H1 (cell line): ENCODE results near the gene FBXO5. TPM values are rescaled to one million over a fixed set of nuclear protein-coding genes. Genes with fewer than 3 reads are reported as not detected.

Experiments used
- CTCF ChIA-PET: fragments of 300-600 bp; sonication (Branson Sonifier 250); formaldehyde crosslinking; loops from one replicate; lab custom pipeline; 2021; ENCODE audit not compliant: partially characterized antibody; lab: Charles Lee
- POLR2A ChIA-PET: fragments of 300-600 bp; sonication (Branson Sonifier 250); formaldehyde crosslinking; loops from one replicate; lab custom pipeline; 2021; ENCODE audit warnings: inconsistent platforms; ENCODE audit not compliant: partially characterized antibody; lab: Charles Lee
- DNase-seq, 2 experiments: peaks; one replicate each; pipeline versions ENCODE4 v3.0.0 to v3.0.0-alpha.2; 2010 to 2022; ENCODE audit warnings: low spot score in 2 of 2, low read depth in 1 of 2, mixed read lengths in 1 of 2
- FAIRE-seq: peaks from 2 replicates; lab custom pipeline; 2011; peaks lifted over from hg19 to GRCh38; lab: Jason Lieb, UNC
- H2AFZ ChIP-seq: 2 replicates; pipeline ENCODE4 v1.8.1; 2012; ENCODE audit warnings: low read length, inconsistent platforms
- H2AK5ac ChIP-seq: 2 replicates; pipeline ENCODE4 v1.6.1; 2013; ENCODE audit warnings: low read depth, low read length
- H2BK120ac ChIP-seq: replicated peaks from 2 replicates; pipeline ENCODE3; 2013; ENCODE audit warnings: low read depth, low read length, inconsistent platforms
- H2BK12ac ChIP-seq: 2 replicates; pipeline ENCODE4 v1.6.1; 2013; ENCODE audit warnings: low read depth, low read length
- H2BK15ac ChIP-seq: 2 replicates; pipeline ENCODE4 v1.6.1; 2013; ENCODE audit warnings: low read length
- H2BK20ac ChIP-seq: 2 replicates; pipeline ENCODE4 v1.6.1; 2013; ENCODE audit warnings: low read length
- H2BK5ac ChIP-seq: 2 replicates; pipeline ENCODE4 v1.6.1; 2013; ENCODE audit warnings: low read depth, low read length
- H3K14ac ChIP-seq: 2 replicates; pipeline ENCODE4 v1.6.1; 2013; ENCODE audit warnings: inconsistent platforms; ENCODE audit not compliant: insufficient read length
- H3K18ac ChIP-seq: 2 replicates; pipeline ENCODE4 v1.6.1; 2013; ENCODE audit warnings: low read length; ENCODE audit errors: extremely low read depth
- H3K23ac ChIP-seq: 2 replicates; pipeline ENCODE4 v1.6.1; 2013; ENCODE audit warnings: inconsistent platforms; ENCODE audit not compliant: insufficient read length
- H3K23me2 ChIP-seq: 2 replicates; pipeline ENCODE4 v1.6.1; 2013; ENCODE audit warnings: low read depth, low read length
- H3K27ac ChIP-seq: 2 replicates; pipeline ENCODE4 v1.6.1; 2011; ENCODE audit warnings: low read depth, low read length, inconsistent platforms
- H3K27me3 ChIP-seq, 4 experiments: replicated peaks in 1 of 4; 1 replicate in 1 of 4; 2 replicates in 3 of 4; pipeline versions ENCODE4 v1.6.1 to v1.8.1; 2011 to 2013; ENCODE audit warnings: low read length in 3 of 4, mild to moderate bottlenecking in 3 of 4, inconsistent platforms in 2 of 4, mixed read lengths in 2 of 4, moderate library complexity in 1 of 4; ENCODE audit not compliant: control insufficient read depth in 3 of 4, insufficient read depth in 3 of 4; ENCODE audit errors: extremely low read depth in 1 of 4
- H3K36me3 ChIP-seq, 4 experiments: 2 replicates each; pipeline versions ENCODE4 v1.6.1 to v1.8.1; 2011 to 2013; ENCODE audit warnings: mild to moderate bottlenecking in 4 of 4, low read length in 3 of 4, moderate library complexity in 2 of 4, control low read depth in 1 of 4, inconsistent platforms in 1 of 4; ENCODE audit not compliant: insufficient read depth in 4 of 4, control insufficient read depth in 2 of 4
- H3K4ac ChIP-seq: replicated peaks from 2 replicates; pipeline ENCODE3; 2013; ENCODE audit warnings: low read length, low read depth, mixed read lengths, inconsistent platforms; ENCODE audit not compliant: insufficient read length
- H3K4me1 ChIP-seq, 4 experiments: replicated peaks in 1 of 4; 1 replicate in 1 of 4; 2 replicates in 3 of 4; pipeline versions ENCODE4 v1.6.1 to v1.8.1; 2011 to 2013; ENCODE audit warnings: low read length in 3 of 4, inconsistent platforms in 2 of 4, mixed read lengths in 1 of 4; ENCODE audit not compliant: insufficient read depth in 4 of 4, control insufficient read depth in 3 of 4
- H3K4me2 ChIP-seq, 2 experiments: 2 replicates each; pipeline versions ENCODE4 v1.6.1 to v1.8.1; 2011 to 2013; ENCODE audit warnings: low read depth in 2 of 2, low read length in 2 of 2, control low read depth in 1 of 2, inconsistent platforms in 1 of 2, mild to moderate bottlenecking in 1 of 2; ENCODE audit not compliant: insufficient read depth in 1 of 2
- H3K4me3 ChIP-seq, 4 experiments: fragments of 200-600, 300-600 bp in 1 of 4; sonication (generic), shearing (Covaris generic), sonication (Bioruptor Twin) in 1 of 4; 2 replicates each; pipeline versions ENCODE4 v1.5.1 to v1.8.1; 2011 to 2016; ENCODE audit warnings: low read length in 4 of 4, low read depth in 3 of 4, control low read depth in 2 of 4, inconsistent platforms in 2 of 4, mild to moderate bottlenecking in 2 of 4, mixed read lengths in 1 of 4, moderate library complexity in 1 of 4; ENCODE audit not compliant: insufficient read depth in 2 of 4; ENCODE audit errors: extremely low read depth in 1 of 4
- H3K56ac ChIP-seq: replicated peaks from 2 replicates; pipeline ENCODE3; 2013; ENCODE audit warnings: low read depth, mild to moderate bottlenecking, mixed read lengths, low read length, inconsistent platforms; ENCODE audit not compliant: insufficient read length
- H3K79me1 ChIP-seq: 2 replicates; pipeline ENCODE4 v1.6.1; 2013; ENCODE audit warnings: low read depth, low read length, control low read depth
- H3K79me2 ChIP-seq, 2 experiments: 2 replicates each; pipeline versions ENCODE4 v1.6.1 to v1.8.1; 2012 to 2013; ENCODE audit warnings: low read length in 2 of 2, mild to moderate bottlenecking in 2 of 2, inconsistent platforms in 1 of 2; ENCODE audit not compliant: insufficient read depth in 2 of 2, control insufficient read depth in 1 of 2
- H3K9ac ChIP-seq, 4 experiments: replicated peaks in 1 of 4; 1 replicate in 1 of 4; 2 replicates in 3 of 4; pipeline versions ENCODE4 v1.6.1 to v1.8.1; 2011 to 2013; ENCODE audit warnings: low read depth in 3 of 4, low read length in 3 of 4, control low read depth in 2 of 4, mild to moderate bottlenecking in 2 of 4, moderate library complexity in 2 of 4, inconsistent platforms in 1 of 4; ENCODE audit errors: extremely low read depth in 1 of 4
- H3K9me3 ChIP-seq, 2 experiments: 2 replicates each; pipeline versions ENCODE4 v1.6.1 to v1.8.1; 2012 to 2013; ENCODE audit warnings: mild to moderate bottlenecking in 2 of 2, moderate library complexity in 2 of 2, control low read depth in 1 of 2, inconsistent platforms in 1 of 2, low read depth in 1 of 2, low read length in 1 of 2, mixed read lengths in 1 of 2; ENCODE audit not compliant: insufficient read depth in 2 of 2
- H4K20me1 ChIP-seq, 2 experiments: replicated peaks in 1 of 2; 2 replicates each; pipeline versions ENCODE3 to v1.8.1; 2011 to 2013; ENCODE audit warnings: inconsistent platforms in 2 of 2, low read length in 2 of 2, mild to moderate bottlenecking in 1 of 2; ENCODE audit not compliant: insufficient read depth in 2 of 2, control insufficient read depth in 1 of 2
- H4K5ac ChIP-seq: 2 replicates; pipeline ENCODE4 v1.6.1; 2013; ENCODE audit warnings: low read length, low read depth, mixed read lengths, inconsistent platforms; ENCODE audit not compliant: insufficient read length
- H4K8ac ChIP-seq: 2 replicates; pipeline ENCODE4 v1.8.0; 2013; ENCODE audit warnings: mild to moderate bottlenecking, moderate library complexity, low read length, inconsistent platforms; ENCODE audit not compliant: insufficient read depth; ENCODE audit errors: extremely low read depth
- H4K91ac ChIP-seq: replicated peaks from 2 replicates; pipeline ENCODE3; 2013; ENCODE audit warnings: low read length, mixed read lengths, inconsistent platforms; ENCODE audit not compliant: insufficient read length
- HDAC6 ChIP-seq: IDR thresholded peaks from one replicate; pipeline ENCODE4 v1.7.1; 2012; ENCODE audit warnings: low read depth, mild to moderate bottlenecking, inconsistent platforms, low read length, moderate library complexity
- KDM1A ChIP-seq: fragments of 200-600, 300-600 bp; sonication (generic); IDR thresholded peaks from 2 replicates; pipeline ENCODE4 v1.7.1; 2016; ENCODE audit warnings: mild to moderate bottlenecking, low read length, borderline replicate concordance
- WGBS, 2 experiments: shearing (Covaris generic) in 1 of 2; methylation state at CpG; one replicate each; pipeline versions ENCODE4 v1.1.6 to v1.1.7; 2013 to 2015; ENCODE audit warnings: low lambda C conversion rate in 2 of 2, mixed read lengths in 2 of 2, inconsistent platforms in 1 of 2, low coverage in 1 of 2, missing lambda C conversion rate in 1 of 2; ENCODE audit not compliant: insufficient replicate concordance in 2 of 2, insufficient coverage in 1 of 2, insufficient read length in 1 of 2; ENCODE audit errors: extremely low coverage in 1 of 2, missing lambda C conversion rate in 1 of 2; 5-methylcytosine and 5-hydroxymethylcytosine counted together
- polyA plus RNA-seq, 7 experiments: library from polyadenylated mRNA; depleted of rRNA in 3 of 7; stranded (reverse) in 5 of 7; unstranded in 2 of 7; fragments of >200 nt in 5 of 7; fragments of 200-250 nt in 2 of 7; gene quantifications; 1 replicate in 5 of 7; 2 replicates in 1 of 7; 4 replicates in 1 of 7; pipeline versions ENCODE4 v1.2.1 to v1.2.3, GENCODE V29; 2011 to 2013; ENCODE audit warnings: missing spikeins in 2 of 7, mixed read lengths in 2 of 7
- total RNA-seq: library from RNA; stranded (reverse); fragmentation: NEBNext Ultra II Directional; extraction: Animal tissue kit (Norgen Biotek cat#: 25700); gene quantifications from 2 replicates; pipeline ENCODE4 v1.2.1, GENCODE V29; 2021

FBXO5 gene
- total and polyA plus RNA-seq, 2 of the 8 experiments (the other 6 are each of a cell fraction or from before 2014, with no cell fraction given): 13.7 to 55.1 TPM

- Histone ChIP-seq H2AFZ (no peak overlapping the region), H2BK120ac (no peak overlapping the region), H3K9me3 (no peaks in the 10 kb centered on the region), H2BK12ac (no peak overlapping the region), H3K79me1 (no peaks in the 10 kb centered on the region), H2AK5ac (no peak overlapping the region), H3K23ac (no peak overlapping the region)
- FAIRE-seq: no peak
- POLR2A ChIA-PET: interaction anchor here (1.4 kb wide), 1 partner anchor 15 kb away, joined by 3 read pairs; no protein-coding TSS in a partner anchor
- DNase-seq: no peak
- TF ChIP-seq KDM1A: 0 out of 2 replicates have a peak, but pooled peaks have one; percentile 53
- TF ChIP-seq HDAC6: no peak
- TF ChIP-seq, all 59 proteins: peak for 1
- H3K79me2 ChIP-seq: peaks cover 62 to 91% of the 10 kb centered on the region in 2 experiments
- H3K27me3 ChIP-seq: no peaks in the 10 kb centered on the region
- 80% methylated on average over 1 of the region's 1 CpG; no CpG with 5 or more reads in 1 of the 2 experiments for WGBS, 2 experiments
- no peak overlapping the region for H3K27ac ChIP-seq
- no peak overlapping the region for H3K18ac ChIP-seq
- CTCF ChIA-PET: no interaction called here
- H3K56ac ChIP-seq: no peak overlapping the region
- no peak overlapping the region for H2BK20ac ChIP-seq
- peak overlapping the region in 3 of 4 experiments; percentile 80 to 97 (median 82); a peak in 6 of 8 replicates for H3K4me3 ChIP-seq
- peaks cover 2 to 6% (median 4%) of the 10 kb centered on the region in 4 experiments; a peak in 3 of 7 replicates for H3K4me1 ChIP-seq
- no peak overlapping the region for H4K8ac ChIP-seq
- H4K20me1 ChIP-seq: peaks cover 8 to 19% of the 10 kb centered on the region in 2 experiments
- H2BK15ac ChIP-seq: no peak overlapping the region
- H2BK5ac ChIP-seq: no peak overlapping the region
- H3K4ac ChIP-seq: no peak overlapping the region
- peaks cover 5% of the 10 kb centered on the region for H3K23me2 ChIP-seq
- no peak overlapping the region for H4K5ac ChIP-seq
- peak overlapping the region; percentile 62 to 66 for H3K4me2 ChIP-seq
- H3K14ac ChIP-seq: no peak overlapping the region
- H3K36me3 ChIP-seq: peaks cover 0 to 38% (median 7%) of the 10 kb centered on the region in 4 experiments; a peak in 5 of 8 replicates
- H3K9ac ChIP-seq: peak overlapping the region in 1 of 4 experiments; percentile 33; a peak in 1 of 7 replicates
- no peak overlapping the region for H4K91ac ChIP-seq
Measured at GRCh38 chr6:152980656-152981055, 2.2 kb downstream of the FBXO5 start.
